OCI-LY3 (cell line): Measurements from ENCODE around the gene LAMC3.

ENCODE experiments used
- CTCF ChIP-seq: fragments of 200-600, 300-600 bp; sonication (generic); IDR thresholded peaks from 2 replicates; pipeline ENCODE4 v1.5.1; 2014; ENCODE audit warnings: antibody characterized with exemption, low read length, low read depth
- EZH2phosphoT487 ChIP-seq: fragments of 200-600 bp; shearing (Covaris generic); IDR thresholded peaks from 2 replicates; pipeline ENCODE4 v1.6.1; 2018; ENCODE audit warnings: antibody characterized with exemption, mixed run types, low read depth

DNA sequence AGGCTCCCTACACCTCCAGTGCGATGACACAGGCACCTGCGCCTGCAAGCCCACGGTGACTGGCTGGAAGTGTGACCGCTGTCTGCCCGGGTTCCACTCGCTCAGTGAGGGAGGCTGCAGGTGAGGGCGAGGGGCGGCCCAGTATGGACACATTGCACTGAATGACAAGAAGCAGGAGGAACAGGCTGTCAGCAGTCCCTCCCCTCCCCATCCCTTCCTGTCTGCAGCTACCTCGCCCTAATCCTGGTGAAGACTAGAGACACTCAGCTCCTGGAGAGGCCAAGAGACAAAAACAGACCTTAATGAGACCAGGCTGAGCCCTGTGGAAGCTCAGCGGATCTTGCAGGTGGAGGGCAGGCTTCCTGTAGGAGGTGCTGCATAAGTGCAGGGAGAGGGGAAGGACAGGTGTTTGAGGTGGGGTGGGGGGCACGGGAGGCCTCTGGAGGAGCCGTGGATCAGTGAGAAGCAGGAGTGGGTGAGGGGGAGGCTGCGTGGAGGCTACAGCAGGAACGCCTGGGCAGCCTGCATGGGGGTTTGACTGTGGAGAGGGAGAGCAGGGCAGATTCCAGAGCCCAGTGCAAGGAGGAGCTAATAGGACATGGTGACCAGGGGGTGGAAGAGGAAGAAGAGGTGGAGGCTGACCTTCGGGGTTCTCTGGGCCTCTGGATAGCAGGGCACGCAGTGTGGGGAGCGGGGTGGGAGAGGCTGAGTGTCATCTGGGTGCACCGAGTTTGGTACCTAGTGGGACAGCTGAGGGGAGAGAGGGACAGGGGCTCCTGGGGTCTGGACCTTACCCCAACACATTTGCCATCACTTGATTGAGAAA is 30.4 kb downstream of the LAMC3 start:
- TF ChIP-seq CTCF (no peak), EZH2phosphoT487 (no peak)
